OCI-M1 (cell line): ENCODE results near the gene PPM1A.

ENCODE experiments used
- DNase-seq: peaks from one replicate; lab custom pipeline; 2025; lab: John Stamatoyannopoulos, UW

Gene PPM1A

GRCh38 chr14:60227291-60227690 is 21.7 kb upstream of the PPM1A start:
- peak; percentile 17 for DNase-seq

- no peak for DNase-seq
Measured at GRCh38 chr14:60229614-60230013, 19.4 kb upstream of the PPM1A start.

DNA sequence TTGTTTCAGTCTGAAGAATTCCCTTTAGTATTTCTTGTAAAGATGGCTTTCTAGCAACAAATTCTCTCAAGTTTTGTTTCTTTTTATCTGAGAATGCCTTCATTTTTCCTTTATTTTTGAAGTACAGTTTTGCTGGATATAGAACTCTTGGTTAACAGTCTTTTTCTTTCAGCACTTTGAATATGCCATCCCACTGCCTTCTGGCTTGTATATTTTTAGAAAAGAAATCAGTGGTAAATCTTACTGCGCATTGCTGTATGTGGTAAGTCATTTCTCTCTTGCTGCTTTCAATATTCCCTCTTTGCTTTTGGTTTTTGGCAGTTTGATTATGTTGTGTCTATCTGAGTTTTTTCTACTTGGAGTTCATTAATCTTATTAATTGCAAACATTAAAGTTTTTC is 16.8 kb upstream of the PPM1A start:
- peak; percentile 3 for DNase-seq

- no peak for DNase-seq
Measured at GRCh38 chr14:60233251-60233650, 15.8 kb upstream of the PPM1A start.

- DNase-seq = no peak
Measured at GRCh38 chr14:60233891-60234290, 15.1 kb upstream of the PPM1A start.

GRCh38 chr14:60235440-60235839 is 13.6 kb upstream of the PPM1A start:
- DNase-seq = no peak

GRCh38 chr14:60238955-60239354 is 10.1 kb upstream of the PPM1A start:
- no peak for DNase-seq

GRCh38 chr14:60240139-60240856 is 8.7 kb upstream of the PPM1A start:
- DNase-seq = no peak

DNA sequence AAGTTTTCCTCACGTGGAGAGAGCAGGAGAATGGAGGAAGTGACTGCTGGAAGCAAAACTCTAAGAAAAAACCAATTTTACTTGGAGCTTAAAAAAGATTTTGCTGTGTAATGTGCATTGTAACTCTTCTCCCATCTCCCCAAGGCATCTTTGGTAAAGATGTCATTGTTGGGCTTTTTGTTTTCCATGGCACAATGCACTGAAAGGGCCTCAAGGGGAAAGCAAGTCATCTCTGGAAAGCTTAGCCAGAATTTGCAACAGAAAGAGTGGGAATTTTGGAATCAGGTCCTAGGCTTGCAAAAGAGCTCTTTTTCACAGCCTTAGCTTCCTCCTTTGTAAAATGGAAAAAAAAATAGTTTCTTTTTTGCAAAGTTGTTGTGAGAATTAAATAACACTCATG is 7.9 kb upstream of the PPM1A start:
- DNase-seq = no peak

- DNase-seq = no peak
Measured at GRCh38 chr14:60242429-60242828, 6.6 kb upstream of the PPM1A start.

DNA sequence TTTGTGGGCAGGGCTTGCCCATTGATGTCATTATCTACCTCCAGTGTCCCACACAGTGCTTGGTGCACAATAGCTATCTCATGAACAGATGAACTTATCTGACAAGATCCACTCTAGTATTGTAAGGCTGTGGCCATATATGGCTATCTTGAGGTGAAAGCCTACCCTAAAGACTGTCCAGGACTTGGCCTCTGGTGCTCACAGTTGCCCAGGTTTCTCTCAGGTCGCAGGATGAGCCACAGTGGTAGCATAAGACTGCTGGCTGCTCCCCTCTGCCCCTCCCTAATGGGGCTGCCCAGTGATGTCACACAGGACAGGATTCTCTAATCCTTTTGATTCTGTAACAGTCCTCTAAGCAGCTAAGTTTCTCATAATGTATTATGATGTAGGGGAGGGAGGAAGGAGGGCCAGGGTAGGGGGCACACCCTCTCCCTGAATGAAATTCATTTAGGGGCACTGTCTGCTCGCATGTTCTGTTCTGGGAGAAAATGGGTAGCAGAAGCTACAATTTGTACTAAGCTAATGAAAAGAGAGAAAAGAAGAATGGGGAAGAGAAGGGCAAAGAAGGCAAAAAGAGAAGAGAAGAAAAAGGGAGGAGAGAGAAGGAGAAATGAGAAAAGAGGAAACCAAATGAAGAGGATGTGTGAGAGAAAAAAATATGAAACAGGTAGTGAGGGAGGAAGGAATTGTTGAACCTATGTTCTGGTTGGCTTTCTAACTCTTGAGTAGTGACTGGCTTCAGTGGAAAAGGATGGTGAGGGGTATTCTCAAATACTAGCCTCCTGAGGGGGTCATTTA is 3.4 kb upstream of the PPM1A start:
- DNase-seq = peak; percentile 33

- peak; percentile 92 for DNase-seq
Measured at GRCh38 chr14:60247994-60248696, 876 bp upstream of the PPM1A start.

DNA sequence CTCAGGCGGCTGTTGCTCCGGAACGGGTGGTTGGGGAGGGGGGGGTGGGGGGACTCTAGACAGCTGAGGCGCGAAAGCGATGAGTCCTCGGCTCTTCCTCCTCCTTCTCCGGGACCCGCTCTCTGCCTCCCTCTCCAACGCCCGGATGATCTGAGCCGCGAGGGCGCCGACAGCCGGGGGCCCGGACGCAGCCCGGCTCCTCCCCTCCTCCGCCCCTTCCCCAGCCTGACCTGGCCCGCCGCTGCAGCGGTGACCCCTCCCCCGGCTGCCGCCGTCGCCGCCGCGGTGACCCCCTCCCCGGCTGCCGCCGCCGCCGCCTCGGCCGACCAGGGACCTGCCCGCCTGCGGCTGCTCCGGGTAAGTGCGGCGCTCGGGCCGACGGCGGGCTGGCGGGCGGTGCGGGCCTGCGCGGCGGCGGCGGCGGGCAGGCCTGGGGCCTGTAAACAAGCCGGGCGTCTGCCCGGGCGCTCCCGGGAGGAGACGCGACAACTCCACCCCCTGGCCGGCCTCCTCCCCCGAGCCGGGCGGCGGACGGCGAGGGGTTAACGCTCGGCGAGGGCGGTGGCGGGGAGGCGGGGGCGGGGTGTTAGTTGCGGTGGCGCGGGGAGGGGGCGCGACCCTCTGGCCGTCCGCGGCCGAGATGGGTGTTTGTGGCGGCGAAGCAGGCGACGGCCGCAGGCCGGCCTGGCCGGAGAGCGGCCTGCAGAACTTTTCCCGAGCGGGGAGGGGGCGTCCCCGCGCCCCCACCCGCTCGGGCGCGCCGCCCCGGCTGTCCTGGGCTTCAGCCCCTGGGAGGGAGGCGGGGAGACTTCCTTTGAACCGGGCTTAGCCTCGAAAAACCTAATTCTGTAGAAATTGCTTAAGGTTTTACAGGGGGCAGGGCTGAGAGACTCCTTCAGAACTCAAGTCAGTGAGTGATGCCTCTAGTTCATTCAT is 568 bp downstream of the PPM1A start:
- DNase-seq = peak; percentile 77

GRCh38 chr14:60250257-60251035 is 1.4 kb downstream of the PPM1A start:
- DNase-seq = peak; percentile 65

GRCh38 chr14:60251877-60252276 is 2.9 kb downstream of the PPM1A start:
- DNase-seq = no peak

DNA sequence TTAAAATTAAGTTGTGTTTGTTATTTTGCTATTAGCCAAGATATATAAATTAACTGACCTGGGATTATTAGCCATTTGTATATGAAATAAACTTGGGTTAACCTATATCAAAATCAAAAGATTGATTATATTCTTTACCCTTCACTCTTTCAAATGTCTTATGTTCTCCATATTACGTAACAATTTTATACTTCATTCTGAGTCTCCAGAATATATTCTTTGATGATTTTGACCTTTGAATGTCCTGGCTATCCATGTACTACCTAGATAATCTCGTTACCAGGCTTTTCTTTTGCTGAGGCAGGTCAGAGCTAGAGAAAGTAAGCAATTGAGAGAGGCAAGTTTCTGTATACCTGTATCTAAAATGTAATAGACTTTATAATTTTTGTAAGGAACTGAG is 3.6 kb downstream of the PPM1A start:
- no peak for DNase-seq

DNA sequence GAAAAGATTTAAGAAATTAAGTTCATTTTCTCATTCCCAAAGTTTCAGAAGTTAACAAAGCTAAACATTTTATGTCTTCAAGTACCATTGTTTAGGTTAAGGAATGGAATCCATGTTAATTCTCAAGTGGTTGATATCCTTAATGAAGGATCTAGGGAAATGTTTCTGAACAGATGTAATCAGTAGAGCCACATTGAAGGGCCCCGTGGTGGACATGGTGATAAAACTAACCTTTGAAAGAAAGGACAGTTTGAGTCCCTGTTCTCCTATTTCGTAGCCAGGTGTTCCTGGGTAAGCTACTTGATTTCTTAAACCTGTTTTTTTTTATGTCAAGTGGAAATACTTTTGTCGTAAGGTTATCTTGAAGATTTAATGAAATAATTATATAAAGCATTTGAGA is 4.6 kb downstream of the PPM1A start:
- peak; percentile 35 for DNase-seq

DNA sequence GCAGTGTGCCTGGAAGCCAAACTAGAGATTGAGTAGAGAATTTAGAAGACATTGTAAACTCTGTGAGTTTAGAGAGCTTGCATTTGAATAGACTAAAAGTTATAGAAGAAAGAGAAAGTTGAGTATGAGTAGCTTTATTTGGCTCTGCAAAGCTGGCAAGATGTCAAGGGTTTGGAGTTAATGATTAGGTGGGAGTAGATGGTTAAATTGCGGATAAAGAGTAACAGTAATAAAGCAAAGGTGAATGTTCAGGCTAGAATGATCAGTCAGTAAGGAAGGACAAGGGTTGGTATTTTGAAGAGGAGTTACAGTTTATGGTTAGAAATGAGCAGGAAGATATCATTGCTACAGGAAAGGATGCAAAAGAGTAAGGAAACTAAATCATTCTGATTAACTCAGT is 5.2 kb downstream of the PPM1A start:
- no peak for DNase-seq

- DNase-seq = peak; percentile 2
Measured at GRCh38 chr14:60257865-60258264, 8.8 kb downstream of the PPM1A start.

DNA sequence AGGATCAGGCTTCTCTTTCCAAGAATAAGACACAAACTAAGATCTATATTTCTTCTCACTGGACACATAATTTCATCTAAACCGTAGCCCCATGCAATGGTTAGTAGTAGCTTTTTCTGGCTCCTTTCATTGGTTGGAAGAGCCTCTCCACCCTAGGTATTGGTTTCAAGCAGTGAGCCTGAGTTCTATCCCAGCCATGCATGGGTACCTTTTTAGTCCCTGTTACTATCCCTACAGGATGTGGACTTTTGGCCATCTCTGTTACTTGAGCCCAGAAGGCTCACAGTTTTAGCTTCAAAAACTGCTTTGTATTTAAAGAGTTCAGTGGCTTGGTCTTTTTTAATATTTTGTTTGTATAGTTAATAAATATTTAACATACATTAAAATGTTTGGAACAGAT is 16.1 kb downstream of the PPM1A start:
- DNase-seq = no peak
